ENCODE results near the gene PCDHB15.
"Not testable (repeated sequence)": the region's sequence is repeated elsewhere in the genome, so short reads cannot be mapped to it uniquely, and the experiment has no call there.

DNA sequence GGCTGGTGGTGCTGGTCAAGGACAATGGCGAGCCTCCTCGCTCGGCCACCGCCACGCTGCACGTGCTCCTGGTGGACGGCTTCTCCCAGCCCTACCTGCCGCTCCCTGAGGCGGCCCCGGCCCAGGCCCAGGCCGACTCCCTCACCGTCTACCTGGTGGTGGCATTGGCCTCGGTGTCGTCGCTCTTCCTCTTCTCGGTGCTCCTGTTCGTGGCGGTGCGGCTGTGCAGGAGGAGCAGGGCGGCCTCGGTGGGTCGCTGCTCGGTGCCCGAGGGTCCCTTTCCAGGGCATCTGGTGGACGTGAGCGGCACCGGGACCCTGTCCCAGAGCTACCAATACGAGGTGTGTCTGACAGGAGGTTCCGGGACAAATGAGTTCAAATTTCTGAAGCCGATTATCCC lies 19.8 kb upstream of the PCDHB15 start:
- TF ChIP-seq, protein P1, sequence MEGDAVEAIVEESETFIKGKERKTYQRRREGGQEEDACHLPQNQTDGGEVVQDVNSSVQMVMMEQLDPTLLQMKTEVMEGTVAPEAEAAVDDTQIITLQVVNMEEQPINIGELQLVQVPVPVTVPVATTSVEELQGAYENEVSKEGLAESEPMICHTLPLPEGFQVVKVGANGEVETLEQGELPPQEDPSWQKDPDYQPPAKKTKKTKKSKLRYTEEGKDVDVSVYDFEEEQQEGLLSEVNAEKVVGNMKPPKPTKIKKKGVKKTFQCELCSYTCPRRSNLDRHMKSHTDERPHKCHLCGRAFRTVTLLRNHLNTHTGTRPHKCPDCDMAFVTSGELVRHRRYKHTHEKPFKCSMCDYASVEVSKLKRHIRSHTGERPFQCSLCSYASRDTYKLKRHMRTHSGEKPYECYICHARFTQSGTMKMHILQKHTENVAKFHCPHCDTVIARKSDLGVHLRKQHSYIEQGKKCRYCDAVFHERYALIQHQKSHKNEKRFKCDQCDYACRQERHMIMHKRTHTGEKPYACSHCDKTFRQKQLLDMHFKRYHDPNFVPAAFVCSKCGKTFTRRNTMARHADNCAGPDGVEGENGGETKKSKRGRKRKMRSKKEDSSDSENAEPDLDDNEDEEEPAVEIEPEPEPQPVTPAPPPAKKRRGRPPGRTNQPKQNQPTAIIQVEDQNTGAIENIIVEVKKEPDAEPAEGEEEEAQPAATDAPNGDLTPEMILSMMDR (conservative IDR thresholded peaks at IDR 0.05), result not testable (repeated sequence)
- TF ChIP-seq ZFX (IDR thresholded peaks at IDR 0.05), result not testable (repeated sequence)

Data from C4-2B (cell line).